ENCODE measurements around the gene SLC27A3.

DNA sequence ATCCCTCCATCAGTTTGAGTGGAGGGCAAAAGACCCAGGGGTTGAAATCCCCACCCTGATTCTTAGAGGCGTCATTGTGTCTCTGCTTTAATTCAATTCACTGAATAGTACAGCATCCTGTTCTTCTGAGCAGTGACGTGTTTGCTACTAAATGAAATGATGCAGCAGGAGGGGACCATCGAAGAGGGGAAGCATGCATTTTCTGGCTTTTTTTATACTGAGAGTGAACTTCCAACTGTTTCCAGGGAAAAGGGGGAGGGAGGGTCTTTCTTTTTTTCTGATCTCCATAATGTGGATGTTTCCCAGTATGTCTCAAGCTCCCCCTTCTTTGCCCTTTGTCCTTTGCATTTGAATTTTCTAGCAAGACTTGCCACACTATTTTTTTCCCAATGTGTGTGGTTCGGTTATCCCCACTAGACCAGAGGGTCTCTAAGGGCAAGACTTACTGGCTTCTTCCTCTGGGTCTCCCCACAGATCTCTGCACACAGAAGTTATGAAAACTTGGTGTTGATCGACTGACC lies 44.7 kb upstream of the SLC27A3 start:
- TF ChIP-seq, protein P1, sequence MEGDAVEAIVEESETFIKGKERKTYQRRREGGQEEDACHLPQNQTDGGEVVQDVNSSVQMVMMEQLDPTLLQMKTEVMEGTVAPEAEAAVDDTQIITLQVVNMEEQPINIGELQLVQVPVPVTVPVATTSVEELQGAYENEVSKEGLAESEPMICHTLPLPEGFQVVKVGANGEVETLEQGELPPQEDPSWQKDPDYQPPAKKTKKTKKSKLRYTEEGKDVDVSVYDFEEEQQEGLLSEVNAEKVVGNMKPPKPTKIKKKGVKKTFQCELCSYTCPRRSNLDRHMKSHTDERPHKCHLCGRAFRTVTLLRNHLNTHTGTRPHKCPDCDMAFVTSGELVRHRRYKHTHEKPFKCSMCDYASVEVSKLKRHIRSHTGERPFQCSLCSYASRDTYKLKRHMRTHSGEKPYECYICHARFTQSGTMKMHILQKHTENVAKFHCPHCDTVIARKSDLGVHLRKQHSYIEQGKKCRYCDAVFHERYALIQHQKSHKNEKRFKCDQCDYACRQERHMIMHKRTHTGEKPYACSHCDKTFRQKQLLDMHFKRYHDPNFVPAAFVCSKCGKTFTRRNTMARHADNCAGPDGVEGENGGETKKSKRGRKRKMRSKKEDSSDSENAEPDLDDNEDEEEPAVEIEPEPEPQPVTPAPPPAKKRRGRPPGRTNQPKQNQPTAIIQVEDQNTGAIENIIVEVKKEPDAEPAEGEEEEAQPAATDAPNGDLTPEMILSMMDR (conservative IDR thresholded peaks at IDR 0.05; ENCODE audit: low read depth, low read length), result no peak
- no peak for TF ChIP-seq EZH2 (IDR thresholded peaks at IDR 0.05; ENCODE audit: borderline replicate concordance, low read depth, low read length, poor library complexity, severe bottlenecking)

Measured in A673 (cell line).